ENCODE data around the gene PUS3.
"Not testable (repeated sequence)": the region's sequence is repeated elsewhere in the genome, so short reads cannot be mapped to it uniquely, and the experiment has no call there.

Gene PUS3

DNA sequence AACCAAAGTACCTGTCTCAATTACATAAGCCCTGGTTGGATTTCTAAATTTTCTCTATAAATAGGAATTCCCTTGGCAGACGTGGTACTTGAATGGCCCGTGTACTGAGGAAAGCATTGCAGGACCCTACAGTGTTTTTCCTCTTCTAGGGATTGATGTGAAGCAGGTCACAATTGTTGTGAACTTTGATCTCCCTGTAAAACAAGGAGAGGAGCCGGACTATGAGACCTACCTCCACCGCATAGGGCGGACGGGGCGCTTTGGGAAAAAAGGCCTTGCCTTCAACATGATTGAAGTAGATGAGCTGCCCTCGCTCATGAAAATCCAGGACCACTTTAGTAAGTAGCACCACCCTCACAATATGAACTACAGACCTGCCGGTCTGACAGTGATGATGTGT, 18.0 kb upstream of the PUS3 start:
- DNase-seq (ENCODE audit: low read depth in 1 of 2, low spot score in 1 of 2): no peak

DNA sequence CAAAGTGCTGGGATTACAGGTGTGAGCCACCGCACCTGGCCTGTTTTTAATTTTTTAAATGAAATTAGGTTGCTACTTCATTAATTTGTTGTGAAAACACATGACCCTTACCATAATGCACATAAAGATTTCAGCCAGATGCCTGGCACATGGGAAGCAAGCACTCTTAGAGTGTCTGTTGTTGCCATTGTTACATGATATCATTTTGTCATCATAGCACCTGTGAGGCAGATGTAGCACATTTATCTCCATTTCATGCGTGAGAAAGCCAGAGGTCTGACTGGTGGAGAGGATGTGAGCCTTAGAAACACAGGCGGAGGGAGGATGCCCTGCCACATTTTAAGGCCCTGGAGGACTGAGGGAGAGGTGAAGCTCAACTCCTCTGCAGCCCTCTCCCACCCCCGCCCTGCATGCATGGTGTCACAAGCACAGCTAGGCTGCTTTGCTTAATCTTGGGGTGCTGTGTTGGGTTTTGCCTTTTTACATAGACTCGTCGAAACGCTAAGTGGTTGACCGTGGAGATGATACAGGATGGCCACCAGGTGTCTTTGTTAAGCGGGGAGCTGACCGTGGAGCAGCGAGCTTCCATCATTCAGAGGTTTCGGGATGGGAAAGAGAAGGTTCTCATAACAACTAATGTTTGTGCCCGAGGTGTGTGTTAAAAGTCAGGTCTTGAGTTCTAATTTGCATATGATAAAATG, 15.3 kb upstream of the PUS3 start:
- DNase-seq (ENCODE audit: low read depth in 1 of 2, low spot score in 1 of 2): no peak

DNA sequence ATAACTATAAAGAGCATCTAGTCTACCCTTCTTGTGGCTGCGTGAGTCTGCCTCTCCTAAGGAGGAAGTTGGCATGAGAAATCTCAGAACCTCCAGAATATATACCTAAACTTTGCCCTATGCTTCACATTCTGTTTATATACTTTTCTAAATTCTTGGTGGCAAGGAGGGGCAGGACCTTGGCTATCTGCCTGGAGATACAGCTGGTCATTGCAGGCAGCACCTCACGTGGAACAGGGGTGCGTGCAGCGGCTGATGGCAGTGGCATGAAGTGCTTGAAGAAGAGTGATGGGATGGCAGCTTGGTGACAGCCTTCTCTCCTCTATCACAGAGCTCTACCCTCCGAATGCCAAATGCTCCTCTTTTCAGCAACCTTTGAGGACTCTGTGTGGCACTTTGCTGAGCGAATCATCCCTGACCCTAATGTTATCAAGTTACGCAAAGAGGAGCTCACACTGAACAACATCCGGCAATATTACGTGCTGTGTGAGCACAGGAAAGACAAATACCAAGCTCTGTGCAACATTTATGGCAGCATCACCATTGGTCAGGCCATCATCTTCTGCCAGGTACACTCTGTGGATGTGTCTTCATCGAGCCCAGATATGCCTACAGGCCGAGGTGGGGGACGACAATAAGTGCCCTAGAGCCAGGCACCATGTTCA, 13.8 kb upstream of the PUS3 start:
- DNase-seq (ENCODE audit: low read depth in 1 of 2, low spot score in 1 of 2): no peak

DNA sequence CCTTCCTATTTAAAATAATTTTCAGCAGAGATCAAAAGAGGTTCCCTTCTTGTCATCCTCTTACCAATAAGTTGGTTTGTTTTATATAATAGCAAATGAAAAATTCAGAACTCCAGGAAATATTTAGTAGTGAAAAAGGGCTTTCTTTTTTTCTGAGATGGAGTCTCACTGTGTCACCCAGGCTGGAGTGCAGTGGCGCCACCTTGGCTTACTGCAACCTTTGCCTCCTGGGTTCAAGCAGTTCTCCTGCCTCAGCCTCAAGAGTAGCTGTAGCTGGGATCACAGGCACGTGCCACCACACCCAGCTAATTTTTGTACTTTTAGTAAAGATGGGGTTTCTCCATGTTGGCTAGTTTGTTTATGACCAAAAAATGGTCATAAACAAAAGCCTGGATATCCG, 11.6 kb upstream of the PUS3 start:
- not testable (repeated sequence) for DNase-seq (ENCODE audit: low read depth in 1 of 2, low spot score in 1 of 2)

DNA sequence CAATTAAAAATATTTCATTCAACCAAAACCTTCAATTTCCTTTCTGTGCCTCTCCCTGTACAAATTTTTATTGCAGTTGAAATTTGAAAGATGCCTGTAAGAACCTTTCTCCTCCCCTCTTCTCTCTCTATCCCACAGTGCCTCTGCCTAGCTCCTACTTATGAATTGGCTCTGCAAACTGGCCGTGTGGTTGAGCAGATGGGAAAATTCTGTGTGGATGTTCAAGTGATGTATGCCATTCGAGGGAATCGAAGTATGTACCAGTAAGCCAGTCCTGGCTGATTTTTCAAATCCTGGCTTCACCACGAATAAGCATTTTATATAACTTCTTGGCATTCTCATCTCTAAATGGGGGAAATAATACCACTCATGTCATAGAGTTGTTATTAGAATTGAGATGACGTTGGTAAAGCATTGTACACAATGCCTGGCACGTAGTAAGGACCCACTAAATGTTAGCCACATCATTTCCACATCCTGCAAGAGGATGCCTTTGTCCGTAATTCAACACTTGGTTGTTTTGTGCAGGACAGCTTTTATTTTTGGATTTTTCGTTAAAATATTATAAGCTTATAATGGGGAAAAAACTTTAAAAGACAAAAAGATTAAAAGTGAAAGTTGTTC, 7.3 kb upstream of the PUS3 start:
- no peak for DNase-seq (ENCODE audit: low read depth in 1 of 2, low spot score in 1 of 2)

DNA sequence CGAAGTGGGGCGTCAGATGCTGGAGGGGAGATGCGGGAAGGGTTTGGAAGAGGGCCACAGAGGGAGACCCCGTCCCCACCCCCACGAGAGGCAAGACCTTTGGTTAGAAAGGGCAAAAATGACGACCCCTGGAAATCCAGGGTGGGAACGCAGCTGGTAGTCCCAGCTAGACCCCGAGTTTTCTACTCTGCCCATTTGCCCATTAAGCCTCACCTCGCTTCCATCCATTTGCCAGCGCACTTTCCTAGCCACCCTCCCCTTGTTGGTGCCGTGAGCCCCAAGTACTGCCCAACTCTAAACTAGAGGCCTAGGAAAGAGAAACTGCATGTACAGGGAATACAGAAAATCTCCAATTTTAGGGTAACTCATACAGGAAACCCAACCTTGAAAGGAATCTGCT, 1.7 kb upstream of the PUS3 start:
- DNase-seq (ENCODE audit: low read depth in 1 of 2, low spot score in 1 of 2): no peak

DNA sequence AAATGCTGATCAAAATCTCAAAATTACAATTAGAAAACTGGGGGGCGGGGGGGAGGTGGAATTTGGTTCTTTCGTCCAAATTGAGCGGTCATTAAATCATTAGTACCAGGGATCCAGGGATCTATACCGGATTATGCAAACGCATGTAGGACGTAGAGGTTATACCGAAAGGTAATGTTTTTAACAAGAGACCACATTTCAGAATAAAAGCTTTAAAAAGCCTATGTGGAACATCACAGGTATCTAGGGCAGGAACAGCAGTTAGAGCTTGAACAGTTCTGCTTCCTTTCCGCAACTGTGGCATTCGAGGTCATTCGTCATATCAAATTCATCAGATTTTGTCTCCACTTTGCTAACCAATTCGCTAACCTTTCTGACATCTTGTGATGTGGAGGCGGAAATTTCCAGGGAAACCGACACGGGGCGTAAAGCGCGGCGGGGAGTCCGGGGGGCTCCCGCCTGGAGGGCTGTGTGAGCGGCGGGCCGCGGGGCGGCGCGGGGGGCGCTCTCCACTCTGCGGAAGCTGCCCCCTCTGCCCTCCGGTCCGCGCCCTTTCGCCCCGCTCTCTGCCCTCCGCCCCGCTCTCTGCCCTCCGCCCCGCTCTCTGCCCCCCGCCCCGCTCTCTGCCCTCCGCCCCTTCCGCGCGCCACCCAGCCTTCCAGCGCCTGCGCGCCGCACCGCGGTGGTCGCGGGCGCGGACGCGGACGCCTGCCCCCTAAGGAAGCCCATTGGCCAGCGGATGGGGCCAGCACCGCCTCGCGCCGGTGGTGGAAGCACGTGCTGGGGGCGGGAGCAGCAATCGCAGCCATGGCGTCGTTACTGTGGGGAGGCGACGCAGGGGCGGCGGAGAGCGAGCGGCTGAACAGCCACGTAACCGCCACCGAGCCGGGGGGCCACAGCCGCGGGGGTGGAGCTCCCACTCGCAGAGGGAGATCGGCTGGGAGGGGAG, 979 bp upstream of the PUS3 start, which contains the start of gene DDX25:
Gene DDX25, plus strand, starts transcription at position 798 of the 949 bp plus-strand sequence. Its CDS starts 10 bp downstream, at position 808.
- DNase-seq (ENCODE audit: low read depth in 1 of 2, low spot score in 1 of 2): no peak

DNA sequence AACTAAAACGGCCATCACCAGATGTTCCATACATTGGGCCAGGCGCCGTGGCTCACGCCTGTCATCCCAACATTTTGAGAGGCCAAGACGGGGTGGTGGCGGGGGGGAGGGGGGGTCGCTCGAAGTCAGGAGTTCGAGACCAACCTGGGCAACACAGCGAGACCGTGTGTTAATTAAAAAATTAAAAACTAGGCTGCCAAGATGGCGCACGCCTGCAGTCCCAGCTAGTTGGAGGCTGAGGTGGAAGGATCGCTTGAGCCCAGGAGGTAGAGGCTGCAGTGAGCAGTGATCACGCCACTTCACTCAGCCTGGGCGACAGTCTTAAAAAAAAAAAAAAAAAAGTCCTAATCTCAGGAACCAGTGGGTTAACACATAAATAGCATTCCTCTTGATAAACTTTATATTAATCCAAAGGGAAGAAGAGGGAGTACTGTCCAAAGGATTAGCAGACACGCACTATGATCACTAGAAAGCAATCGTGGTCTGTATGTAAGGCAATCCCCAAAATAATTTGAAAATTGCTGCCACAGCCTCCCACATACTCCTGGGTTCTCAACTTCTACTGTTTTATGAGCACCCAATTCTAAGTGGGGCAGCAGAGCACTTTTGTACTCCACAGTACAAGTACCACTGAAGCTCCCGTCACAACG, 604 bp downstream of the PUS3 start:
- no peak for DNase-seq (ENCODE audit: low read depth in 1 of 2, low spot score in 1 of 2)

DNA sequence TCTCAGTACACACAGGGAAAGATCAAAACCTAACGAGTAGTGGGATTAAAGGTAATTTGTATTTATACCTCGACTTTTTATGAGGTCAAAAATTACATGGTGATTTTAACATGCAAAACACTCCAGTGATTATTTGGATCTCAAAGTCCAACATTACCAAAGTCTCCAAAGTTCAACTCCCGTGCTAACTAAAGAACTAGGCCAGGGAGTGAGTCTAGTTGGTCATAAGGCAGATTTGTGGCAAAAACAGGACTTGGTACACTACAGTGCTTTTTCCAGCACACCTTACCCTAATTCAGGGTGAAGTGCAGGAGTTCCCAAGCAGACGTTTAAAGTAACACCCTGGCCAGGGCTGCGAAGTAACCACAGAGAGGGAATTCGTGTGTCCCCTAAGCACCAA, 1.1 kb downstream of the PUS3 start:
- DNase-seq (ENCODE audit: low read depth in 1 of 2, low spot score in 1 of 2): no peak

DNA sequence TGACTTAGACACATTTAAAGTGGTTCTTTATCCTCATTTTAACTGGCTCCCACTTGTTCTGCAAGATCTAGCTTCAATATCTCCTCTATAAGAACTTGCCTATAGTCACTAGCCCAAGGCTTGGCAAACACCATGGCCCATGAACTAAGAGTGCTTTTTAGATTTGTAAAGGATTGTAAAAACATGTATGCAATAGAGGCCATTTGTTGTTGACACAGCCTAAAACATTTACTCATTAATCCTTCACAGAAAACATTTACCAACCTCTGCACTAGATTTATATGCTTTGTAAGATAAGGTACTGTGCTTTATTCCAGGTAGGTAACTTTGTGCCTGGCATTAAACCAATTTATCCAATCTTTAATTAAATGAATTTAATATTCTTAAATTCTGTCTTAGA, 10.0 kb downstream of the PUS3 start:
- no peak for DNase-seq (ENCODE audit: low read depth in 1 of 2, low spot score in 1 of 2)

DNA sequence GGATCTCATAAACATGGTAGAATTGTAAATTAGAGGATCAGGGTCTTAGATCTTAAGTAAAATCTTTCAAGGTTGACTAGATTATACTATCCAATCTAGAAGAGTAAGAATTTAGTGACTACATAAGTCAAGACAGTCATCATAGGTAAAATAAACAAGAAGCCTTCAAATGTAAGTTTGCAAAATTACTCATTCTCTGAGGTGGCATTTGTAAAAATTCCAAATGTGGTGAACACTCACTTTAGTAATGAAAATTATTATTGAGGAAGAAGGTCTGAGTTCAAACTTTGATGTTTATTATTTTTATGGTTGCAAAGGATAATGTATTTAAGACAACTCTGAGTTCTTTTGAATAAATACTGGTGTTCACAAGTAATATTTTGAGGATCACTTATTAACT, 10.9 kb downstream of the PUS3 start:
- no peak for DNase-seq (ENCODE audit: low read depth in 1 of 2, low spot score in 1 of 2)

DNA sequence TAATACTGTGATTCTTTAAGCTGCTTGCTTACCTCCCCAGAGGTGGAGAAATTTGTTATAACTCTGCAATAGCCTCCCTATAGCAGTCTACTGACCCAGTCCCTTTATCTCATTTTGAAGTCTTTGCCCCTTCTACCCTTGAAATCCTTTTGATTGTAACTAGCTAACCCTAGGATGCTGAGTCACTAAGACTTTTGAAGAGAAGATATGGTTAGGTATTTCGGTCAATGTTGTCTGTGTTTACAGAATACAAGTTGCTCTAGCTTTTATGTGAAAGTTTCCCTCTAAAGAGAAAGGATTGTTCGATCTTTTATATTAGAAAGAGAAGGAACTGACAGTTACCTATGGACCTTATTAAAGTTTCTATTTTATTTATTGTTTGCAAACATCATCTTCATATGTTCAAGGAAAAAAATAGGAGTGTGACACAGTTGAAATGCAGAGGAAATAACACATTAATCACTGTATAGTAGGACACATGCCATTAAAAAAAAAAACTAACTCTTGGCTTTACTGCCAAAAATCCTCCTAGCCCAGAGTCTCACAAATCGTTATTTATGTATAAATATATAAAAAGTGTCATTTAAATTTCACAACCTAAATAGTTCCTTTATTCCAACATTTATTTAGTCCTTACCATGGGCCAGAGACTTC, 12.4 kb downstream of the PUS3 start:
- DNase-seq (ENCODE audit: low read depth in 1 of 2, low spot score in 1 of 2): no peak

DNA sequence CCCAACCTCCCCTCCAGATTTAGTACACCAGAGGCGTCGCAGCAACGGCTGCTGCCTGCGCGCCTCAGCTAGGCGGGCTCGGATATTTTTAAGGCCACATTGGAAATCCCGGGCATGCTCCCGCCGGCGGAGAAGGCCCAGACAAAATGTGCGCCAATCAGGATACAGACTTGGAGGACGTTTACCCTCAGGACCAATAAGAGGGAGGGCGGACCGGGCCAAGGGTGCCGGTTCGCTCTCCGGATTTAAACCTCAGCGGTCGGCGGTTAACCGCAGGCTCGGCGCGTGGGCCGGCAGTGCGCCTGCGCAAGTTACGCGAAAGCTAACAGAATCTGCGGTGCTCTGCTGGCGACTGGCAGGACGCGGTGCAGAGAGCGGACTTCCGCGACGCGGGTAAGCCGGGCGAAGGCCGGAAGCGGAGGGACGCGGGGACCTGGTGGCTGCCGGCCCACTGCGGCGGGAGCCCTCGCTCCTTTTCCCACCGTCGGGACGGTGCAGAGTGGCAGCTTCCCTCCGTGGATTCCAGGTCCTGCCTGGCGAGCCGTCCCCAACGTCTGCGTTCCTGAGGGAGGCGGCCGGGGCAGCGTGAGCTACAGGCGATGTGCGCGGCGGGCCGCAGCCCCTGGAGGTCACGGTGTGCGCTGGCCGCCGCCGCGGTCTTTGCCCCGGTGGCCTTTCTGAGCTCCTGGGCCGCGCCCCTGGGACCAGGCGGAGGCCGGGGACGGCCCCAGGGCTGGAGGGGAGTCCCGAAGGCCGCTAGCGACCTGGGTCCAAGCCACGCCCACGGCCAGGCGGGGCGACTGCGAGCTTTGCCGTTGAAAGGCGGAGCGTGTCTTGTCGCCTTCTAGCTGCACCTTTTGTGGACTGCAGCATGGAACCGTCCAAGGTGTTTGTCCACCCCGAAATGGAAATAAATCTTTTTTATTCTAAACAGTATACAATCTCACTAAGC, 15.4 kb downstream of the PUS3 start, which contains the start of gene HYLS1:
Gene HYLS1, plus strand, starts transcription at position 296 of the 952 bp plus-strand sequence. CDS start 11,701 bp downstream, outside the sequence.
- peak; percentile 82 to 88 for DNase-seq (ENCODE audit: low read depth in 1 of 2, low spot score in 1 of 2)

DNA sequence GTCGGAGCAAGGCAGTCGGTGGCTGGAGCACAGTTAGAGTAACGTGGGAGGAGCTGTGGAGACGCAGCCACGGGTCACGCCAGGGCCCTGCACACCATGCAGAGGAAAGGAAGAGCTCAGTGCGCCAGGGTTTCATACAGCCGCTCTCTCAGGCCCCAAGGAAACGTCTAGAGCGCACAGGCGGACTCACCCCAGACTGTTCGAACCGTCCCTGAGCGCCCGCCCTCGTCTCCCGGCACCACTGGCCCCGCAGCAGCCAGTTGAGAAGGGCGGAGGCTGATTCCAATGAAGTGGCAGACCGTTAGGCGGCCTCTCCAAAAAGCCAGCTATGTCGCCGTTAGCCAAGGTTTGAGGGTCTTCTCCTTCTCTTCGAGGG, 16.0 kb downstream of the PUS3 start:
- DNase-seq (ENCODE audit: low read depth in 1 of 2, low spot score in 1 of 2): no peak

DNA sequence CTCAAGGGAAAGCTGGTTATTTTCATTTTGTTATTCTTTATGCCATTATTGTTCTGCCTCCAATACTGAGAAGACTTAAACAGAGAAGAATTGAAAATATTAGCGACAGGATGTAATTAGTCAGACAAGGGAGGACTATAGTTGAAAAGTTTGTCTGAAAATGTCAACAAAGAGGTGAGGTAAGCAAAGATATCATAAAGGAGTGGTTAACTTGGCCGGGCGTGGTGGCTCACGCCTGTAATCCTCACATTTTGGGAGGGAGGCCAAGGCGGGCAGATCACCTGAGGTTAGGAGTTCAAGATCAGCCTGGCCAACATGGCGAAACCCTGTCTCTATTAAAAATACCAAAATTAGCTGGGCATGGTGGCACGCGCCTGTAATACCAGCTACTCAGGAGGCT, 19.6 kb downstream of the PUS3 start:
- DNase-seq (ENCODE audit: low read depth in 1 of 2, low spot score in 1 of 2): no peak

DNA sequence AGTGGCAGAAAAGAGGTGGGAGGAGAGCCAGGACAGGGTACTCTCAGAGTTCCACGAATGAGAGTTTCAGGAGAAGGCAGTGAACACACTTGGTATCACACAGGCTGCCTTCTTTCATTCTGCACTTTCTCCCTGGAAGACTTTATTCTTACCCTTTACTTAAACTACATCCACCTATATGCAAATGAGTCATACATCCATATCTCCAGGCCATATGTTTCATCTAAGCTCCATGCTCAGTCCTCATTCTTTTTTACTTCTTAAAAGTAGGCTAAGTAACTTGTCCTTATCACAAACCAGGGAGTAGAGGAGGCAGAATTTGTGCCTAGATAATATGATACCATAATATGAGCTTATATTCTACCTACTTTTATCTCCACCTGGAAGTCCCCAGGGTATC, 21.7 kb downstream of the PUS3 start:
- no peak for DNase-seq (ENCODE audit: low read depth in 1 of 2, low spot score in 1 of 2)

DNA sequence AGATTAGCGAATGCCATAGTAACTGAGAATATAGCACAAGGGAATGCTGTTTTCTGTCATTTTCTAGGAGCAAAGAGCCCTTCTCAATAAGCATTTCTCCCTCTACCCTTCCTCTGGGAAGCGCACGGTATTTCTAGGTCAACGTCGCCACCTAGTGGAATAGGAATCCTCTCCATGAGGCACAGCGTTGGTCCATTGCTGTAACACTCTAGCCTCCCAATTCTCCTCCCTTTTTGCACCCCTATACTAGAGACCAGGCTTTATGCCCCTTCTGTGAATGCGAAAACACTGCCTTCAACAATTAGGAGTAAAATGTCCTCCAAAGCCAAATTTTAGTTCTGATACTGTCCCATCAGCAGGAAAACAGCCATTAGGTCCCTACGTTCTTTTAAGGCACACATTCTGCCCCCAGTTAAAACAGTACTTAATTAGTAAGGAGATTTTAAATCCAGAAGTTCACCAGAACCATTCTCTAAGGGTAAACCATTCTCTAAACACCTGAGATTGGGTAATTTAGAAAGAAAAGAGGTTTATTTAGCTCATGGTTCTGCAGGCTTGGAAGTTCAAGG, 28.4 kb downstream of the PUS3 start:
- no peak for DNase-seq (ENCODE audit: low read depth in 1 of 2, low spot score in 1 of 2)

DNA sequence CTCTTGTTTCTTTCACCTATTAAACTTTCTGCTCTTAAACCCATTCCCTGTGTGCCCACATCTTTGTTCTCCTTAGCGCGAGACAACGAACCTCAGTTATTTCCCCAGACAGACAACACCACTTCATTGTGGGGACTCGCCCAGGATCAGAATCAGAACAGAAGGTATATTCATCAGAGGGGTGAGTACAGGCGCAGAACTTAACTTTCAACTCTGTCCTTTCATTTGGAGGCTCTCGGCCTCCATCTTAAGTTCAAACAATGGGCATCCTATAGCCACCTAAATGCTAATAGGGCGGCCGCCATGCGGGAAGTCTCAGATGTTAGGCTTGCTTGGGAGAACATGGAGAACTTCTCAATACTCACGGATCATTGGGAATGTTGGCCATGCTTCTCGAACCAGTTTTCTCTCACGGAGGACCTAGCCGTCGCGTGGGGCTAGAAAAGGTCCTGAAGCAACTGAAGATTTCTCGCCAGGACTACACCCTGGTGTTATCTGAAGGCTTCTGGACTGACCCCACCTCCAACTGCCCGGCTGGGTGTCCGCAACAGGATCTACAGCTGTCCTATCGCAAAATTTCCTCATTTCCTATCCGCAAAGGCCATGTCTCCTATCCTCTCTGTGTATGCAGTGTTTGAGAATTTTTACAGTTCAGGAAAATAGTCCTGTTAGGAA, 29.0 kb downstream of the PUS3 start:
- no peak for DNase-seq (ENCODE audit: low read depth in 1 of 2, low spot score in 1 of 2)
